GM12878 (cell line): ENCODE data around the gene ANKRD26. TPM values are rescaled to one million over a fixed set of nuclear protein-coding genes. Genes with fewer than 3 reads are reported as not detected.

ENCODE experiments used
- ATAC-seq: fragments of 200-7000 bp; cut with Tn5 transposase; 3 replicates; pipeline ENCODE4 v1.9.1; 2020; ENCODE audit warnings: mild to moderate bottlenecking, moderate library complexity
- BruUV-seq: library from RNA; stranded (reverse); fragments of 400-500 nt; replicated peaks from 2 replicates; lab custom pipeline; 2021; lab: Mats Ljungman, UMichigan
- CTCF ChIA-PET: fragments of 300-600 bp; sonication (Branson Sonifier 250); formaldehyde crosslinking; extraction: SDS; loops from one replicate; lab custom pipeline; 2021; ENCODE audit warnings: inconsistent platforms; lab: Yijun Ruan, JAX
- POLR2A ChIA-PET: fragments of 350-600 bp; formaldehyde crosslinking; extraction: SDS; loops from one replicate; lab custom pipeline; 2021; ENCODE audit warnings: inconsistent platforms; lab: Charles Lee
- RAD21 ChIA-PET: fragments of 300-600 bp; sonication (Branson Sonifier 250); formaldehyde crosslinking; loops from one replicate; lab custom pipeline; 2023; ENCODE audit warnings: antibody characterized with exemption; ENCODE audit not compliant: unreplicated experiment; lab: Charles Lee
- SMC1A ChIA-PET: fragments of 300-600 bp; sonication (Branson Sonifier 250); formaldehyde crosslinking; loops from one replicate; lab custom pipeline; 2023; ENCODE audit not compliant: unreplicated experiment, uncharacterized antibody; lab: Charles Lee
- DNase-seq: peaks from one replicate; pipeline ENCODE4 v3.0.0-alpha.2; 2011; ENCODE audit warnings: low read depth, low spot score
- FAIRE-seq: peaks from 3 replicates; lab custom pipeline; 2011; peaks lifted over from hg19 to GRCh38; lab: Jason Lieb, UNC
- H2AFZ ChIP-seq: 2 replicates; pipeline ENCODE4 v1.6.0; 2011; ENCODE audit warnings: low read depth, low read length, control low read depth; ENCODE audit not compliant: control insufficient read depth
- H3K27ac ChIP-seq: 2 replicates; pipeline ENCODE4 v1.5.1; 2011; ENCODE audit warnings: control low read depth; ENCODE audit not compliant: control insufficient read depth, insufficient read depth
- H3K27me3 ChIP-seq, 2 experiments: replicated peaks in 1 of 2; 2 replicates each; pipeline versions ENCODE4 v1.6.0 to v1.6.1; 2011; ENCODE audit warnings: low read length in 1 of 2; ENCODE audit not compliant: control insufficient read depth in 2 of 2, insufficient read depth in 2 of 2
- H3K36me3 ChIP-seq, 2 experiments: 2 replicates each; pipeline ENCODE4 v1.5.1; 2011; ENCODE audit warnings: low read length in 1 of 2; ENCODE audit not compliant: control insufficient read depth in 2 of 2, insufficient read depth in 2 of 2
- H3K4me1 ChIP-seq: 2 replicates; pipeline ENCODE4 v1.6.1; 2011; ENCODE audit warnings: mild to moderate bottlenecking, low read length, moderate library complexity, mixed read lengths; ENCODE audit not compliant: control insufficient read depth, insufficient read depth
- H3K4me2 ChIP-seq: 2 replicates; pipeline ENCODE4 v1.6.0; 2011; ENCODE audit warnings: control low read depth; ENCODE audit not compliant: control insufficient read depth, insufficient read depth
- H3K4me3 ChIP-seq: fragments of 200-600 bp; sonication (generic); 2 replicates; pipeline ENCODE4 v1.5.1; 2016
- H3K79me2 ChIP-seq: 2 replicates; pipeline ENCODE4 v1.6.0; 2011; ENCODE audit warnings: low read length; ENCODE audit not compliant: control insufficient read depth, insufficient read depth
- H3K9ac ChIP-seq: 2 replicates; pipeline ENCODE4 v1.8.0; 2011; ENCODE audit warnings: low read length, control low read depth, mixed read lengths; ENCODE audit not compliant: control insufficient read depth, insufficient read depth
- H3K9me3 ChIP-seq: replicated peaks from 3 replicates; pipeline ENCODE4 v1.5.1; 2011; ENCODE audit warnings: mild to moderate bottlenecking, low read length; ENCODE audit not compliant: control insufficient read depth, insufficient read depth
- H4K20me1 ChIP-seq: 2 replicates; pipeline ENCODE4 v1.6.0; 2011; ENCODE audit not compliant: control insufficient read depth, insufficient read depth
- BCL11A ChIP-seq: IDR thresholded peaks from 2 replicates; pipeline ENCODE4 v1.6.1; 2011; ENCODE audit warnings: low read depth, low read length
- CREB1 ChIP-seq: IDR thresholded peaks from 2 replicates; pipeline ENCODE4 v1.6.1; 2012; ENCODE audit warnings: low read depth, mild to moderate bottlenecking, inconsistent platforms
- ETV6 ChIP-seq, 2 experiments: fragments of 450-650 bp in 1 of 2; IDR thresholded peaks in 1 of 2; conservative IDR thresholded peaks in 1 of 2; 2 replicates each; pipeline ENCODE4 v1.6.1; 2014; ENCODE audit warnings: antibody characterized with exemption in 1 of 2, borderline replicate concordance in 1 of 2, low read depth in 1 of 2, mild to moderate bottlenecking in 1 of 2, moderate library complexity in 1 of 2
- FOXM1 ChIP-seq: IDR thresholded peaks from 2 replicates; pipeline ENCODE4 v1.6.1; 2012; ENCODE audit warnings: low read depth, mild to moderate bottlenecking, inconsistent platforms, low read length, moderate library complexity
- GABPA ChIP-seq: IDR thresholded peaks from 2 replicates; pipeline ENCODE4 v1.6.1; 2014; ENCODE audit warnings: antibody characterized with exemption, low read depth, mild to moderate bottlenecking, inconsistent platforms
- HDGF ChIP-seq: fragments of 450-650 bp; IDR thresholded peaks from 2 replicates; pipeline ENCODE4 v1.6.1; 2016; ENCODE audit warnings: antibody characterized with exemption
- IKZF1 ChIP-seq: fragments of 450-650 bp; conservative IDR thresholded peaks from 2 replicates; pipeline ENCODE4 v1.6.1; 2017; ENCODE audit warnings: antibody characterized with exemption, mild to moderate bottlenecking
- IKZF2 ChIP-seq, 2 experiments: fragments of 450-650 bp; IDR thresholded peaks; 2 replicates each; pipeline ENCODE4 v1.6.1; 2017; ENCODE audit warnings: mild to moderate bottlenecking in 2 of 2, moderate library complexity in 2 of 2
- IRF4 ChIP-seq: IDR thresholded peaks from 2 replicates; pipeline ENCODE4 v1.6.1; 2011; ENCODE audit warnings: low read depth, low read length
- JUNB ChIP-seq: IDR thresholded peaks from 2 replicates; pipeline ENCODE4 v1.6.1; 2016; ENCODE audit warnings: antibody characterized with exemption, mild to moderate bottlenecking
- MTA2 ChIP-seq: fragments of 450-650 bp; IDR thresholded peaks from 2 replicates; pipeline ENCODE4 v1.6.1; 2016; ENCODE audit warnings: low read depth, mild to moderate bottlenecking, moderate library complexity
- RUNX3 ChIP-seq: IDR thresholded peaks from 2 replicates; pipeline ENCODE4 v1.6.1; 2012; ENCODE audit warnings: low read length, inconsistent platforms
- SMAD1 ChIP-seq: fragments of 450-650 bp; IDR thresholded peaks from 2 replicates; pipeline ENCODE4 v1.6.1; 2018; ENCODE audit warnings: mild to moderate bottlenecking, low read depth; ENCODE audit not compliant: partially characterized antibody
- SMC3 ChIP-seq: IDR thresholded peaks from 2 replicates; pipeline ENCODE4 v1.6.1; 2011; ENCODE audit warnings: low read length, improper control_type of control experiment, borderline replicate concordance
- ZBED1 ChIP-seq: IDR thresholded peaks from 2 replicates; pipeline ENCODE4 v1.6.1; 2016; ENCODE audit warnings: borderline replicate concordance
- WGBS: methylation state at CpG from one replicate; pipeline ENCODE4 v1.1.6; 2016; ENCODE audit warnings: low lambda C conversion rate; ENCODE audit not compliant: insufficient replicate concordance, insufficient coverage; ENCODE audit errors: missing lambda C conversion rate; 5-methylcytosine and 5-hydroxymethylcytosine counted together
- in situ Hi-C: fragments of 300-500 bp; cut with MboI; formaldehyde crosslinking; loops from 9 replicates; pipeline ENCODE4 v1.14.3; 2018; ENCODE audit warnings: mixed read lengths
- intact Hi-C: fragments of 100-400 bp; cut with micrococcal nuclease; formaldehyde crosslinking; loops from one replicate; pipeline ENCODE4 v1.14.2; 2022; ENCODE audit not compliant: unreplicated experiment
- polyA plus RNA-seq, 11 experiments: library from polyadenylated mRNA; depleted of rRNA in 4 of 11; unstranded in 6 of 11; stranded (reverse) in 5 of 11; fragments of >200 nt; fragmentation: Nextera tagmentation in 4 of 11; fragmentation: Illumina TruSeq in 1 of 11; extraction: Ambion mirVana in 4 of 11; extraction: Trizol in 1 of 11; gene quantifications; 1 replicate in 1 of 11; 2 replicates in 10 of 11; pipeline versions ENCODE4 v1.2.1 to v1.2.3, GENCODE V29; 2011 to 2016; ENCODE audit warnings: inconsistent platforms in 2 of 11, missing spikeins in 2 of 11, low read depth in 1 of 11
- total RNA-seq, 4 experiments: library from RNA; depleted of rRNA in 3 of 4; stranded (reverse); fragments of >200 nt in 3 of 4; fragmentation: Illumina TruSeq in 1 of 4; extraction: Trizol in 1 of 4; gene quantifications; 2 replicates each; pipeline versions ENCODE4 v1.2.1 to v1.2.3, GENCODE V29; 2013 to 2021
- TF ChIP-seq, protein P1 (sequence below): IDR thresholded peaks from 2 replicates; pipeline ENCODE4 v1.6.1; 2012; ENCODE audit warnings: improper control_type of control experiment, low read depth, low read length; ENCODE audit not compliant: insufficient replicate concordance
- TF ChIP-seq, protein P2 (sequence below): fragments of 450-650 bp; IDR thresholded peaks from 2 replicates; pipeline ENCODE4 v1.6.1; 2018; ENCODE audit warnings: borderline replicate concordance, mild to moderate bottlenecking; ENCODE audit not compliant: partially characterized antibody

Gene ANKRD26
- total and polyA plus RNA-seq, 10 of the 15 experiments (the other 5 are each of a cell fraction or from before 2014, with no cell fraction given): 2.3 to 12.0 (median 5.1) TPM

GRCh38 chr10:26970667-26971066 lies 129.6 kb downstream of the ANKRD26 start:
- Histone ChIP-seq H3K9ac (no peak overlapping the region), H2AFZ (no peak overlapping the region), H3K4me2 (peak overlapping the region; percentile 39), H4K20me1 (no peaks in the 10 kb centered on the region), H3K27ac (peak overlapping the region; percentile 51), H3K36me3 (no peaks in the 10 kb centered on the region), H3K4me3 (no peak overlapping the region), H3K9me3 (no peaks in the 10 kb centered on the region), H3K4me1 (peaks cover 29% of the 10 kb centered on the region), H3K27me3 (no peaks in the 10 kb centered on the region), H3K79me2 (no peaks in the 10 kb centered on the region)
- no peak for DNase-seq
- 7% methylated on average over 4 of the region's 4 CpGs for WGBS
- ChIA-PET POLR2A (no interaction called here), RAD21 (no interaction called here), SMC1A (no interaction called here), CTCF (no interaction called here)
- intact Hi-C loops: no loop called here
- in situ Hi-C loops: no loop called here
- FAIRE-seq: peak; percentile 93
- peak; percentile 72 for ATAC-seq
- no TSS peak for BruUV-seq
- TF ChIP-seq SMC3 (no peak), CREB1 (no peak), IRF4 (peak; percentile 89), FOXM1 (no peak), JUNB (peak; percentile 97), IKZF2 (IDR thresholded peaks at IDR 0.05) (peak; percentile 43 to 47; a peak in 3 of 4 replicates), SMAD1 (no peak), HDGF (no peak), BCL11A (peak; percentile 68; the same call in 1 of the 2 replicates), RUNX3 (peak; percentile 43; the same call in 1 of the 2 replicates), ZBED1 (0 out of 2 replicates have a peak, but pooled peaks have one; percentile 22), IKZF1 (peak; percentile 37; the same call in 1 of the 2 replicates), MTA2 (peak; percentile 62), GABPA (peak; percentile 25; the same call in 1 of the 2 replicates), ETV6 (conservative IDR thresholded peaks at IDR 0.05 in 1 of 2, IDR thresholded peaks at IDR 0.05 in 1 of 2; ENCODE audit: borderline replicate concordance in 1 of 2, low read depth in 1 of 2) (peak in 1 of 2 experiments; percentile 54; a peak in 1 of 4 replicates)
- TF ChIP-seq, protein P1, sequence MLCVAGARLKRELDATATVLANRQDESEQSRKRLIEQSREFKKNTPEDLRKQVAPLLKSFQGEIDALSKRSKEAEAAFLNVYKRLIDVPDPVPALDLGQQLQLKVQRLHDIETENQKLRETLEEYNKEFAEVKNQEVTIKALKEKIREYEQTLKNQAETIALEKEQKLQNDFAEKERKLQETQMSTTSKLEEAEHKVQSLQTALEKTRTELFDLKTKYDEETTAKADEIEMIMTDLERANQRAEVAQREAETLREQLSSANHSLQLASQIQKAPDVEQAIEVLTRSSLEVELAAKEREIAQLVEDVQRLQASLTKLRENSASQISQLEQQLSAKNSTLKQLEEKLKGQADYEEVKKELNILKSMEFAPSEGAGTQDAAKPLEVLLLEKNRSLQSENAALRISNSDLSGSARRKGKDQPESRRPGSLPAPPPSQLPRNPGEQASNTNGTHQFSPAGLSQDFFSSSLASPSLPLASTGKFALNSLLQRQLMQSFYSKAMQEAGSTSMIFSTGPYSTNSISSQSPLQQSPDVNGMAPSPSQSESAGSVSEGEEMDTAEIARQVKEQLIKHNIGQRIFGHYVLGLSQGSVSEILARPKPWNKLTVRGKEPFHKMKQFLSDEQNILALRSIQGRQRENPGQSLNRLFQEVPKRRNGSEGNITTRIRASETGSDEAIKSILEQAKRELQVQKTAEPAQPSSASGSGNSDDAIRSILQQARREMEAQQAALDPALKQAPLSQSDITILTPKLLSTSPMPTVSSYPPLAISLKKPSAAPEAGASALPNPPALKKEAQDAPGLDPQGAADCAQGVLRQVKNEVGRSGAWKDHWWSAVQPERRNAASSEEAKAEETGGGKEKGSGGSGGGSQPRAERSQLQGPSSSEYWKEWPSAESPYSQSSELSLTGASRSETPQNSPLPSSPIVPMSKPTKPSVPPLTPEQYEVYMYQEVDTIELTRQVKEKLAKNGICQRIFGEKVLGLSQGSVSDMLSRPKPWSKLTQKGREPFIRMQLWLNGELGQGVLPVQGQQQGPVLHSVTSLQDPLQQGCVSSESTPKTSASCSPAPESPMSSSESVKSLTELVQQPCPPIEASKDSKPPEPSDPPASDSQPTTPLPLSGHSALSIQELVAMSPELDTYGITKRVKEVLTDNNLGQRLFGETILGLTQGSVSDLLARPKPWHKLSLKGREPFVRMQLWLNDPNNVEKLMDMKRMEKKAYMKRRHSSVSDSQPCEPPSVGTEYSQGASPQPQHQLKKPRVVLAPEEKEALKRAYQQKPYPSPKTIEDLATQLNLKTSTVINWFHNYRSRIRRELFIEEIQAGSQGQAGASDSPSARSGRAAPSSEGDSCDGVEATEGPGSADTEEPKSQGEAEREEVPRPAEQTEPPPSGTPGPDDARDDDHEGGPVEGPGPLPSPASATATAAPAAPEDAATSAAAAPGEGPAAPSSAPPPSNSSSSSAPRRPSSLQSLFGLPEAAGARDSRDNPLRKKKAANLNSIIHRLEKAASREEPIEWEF: no peak
- TF ChIP-seq, protein P2, sequence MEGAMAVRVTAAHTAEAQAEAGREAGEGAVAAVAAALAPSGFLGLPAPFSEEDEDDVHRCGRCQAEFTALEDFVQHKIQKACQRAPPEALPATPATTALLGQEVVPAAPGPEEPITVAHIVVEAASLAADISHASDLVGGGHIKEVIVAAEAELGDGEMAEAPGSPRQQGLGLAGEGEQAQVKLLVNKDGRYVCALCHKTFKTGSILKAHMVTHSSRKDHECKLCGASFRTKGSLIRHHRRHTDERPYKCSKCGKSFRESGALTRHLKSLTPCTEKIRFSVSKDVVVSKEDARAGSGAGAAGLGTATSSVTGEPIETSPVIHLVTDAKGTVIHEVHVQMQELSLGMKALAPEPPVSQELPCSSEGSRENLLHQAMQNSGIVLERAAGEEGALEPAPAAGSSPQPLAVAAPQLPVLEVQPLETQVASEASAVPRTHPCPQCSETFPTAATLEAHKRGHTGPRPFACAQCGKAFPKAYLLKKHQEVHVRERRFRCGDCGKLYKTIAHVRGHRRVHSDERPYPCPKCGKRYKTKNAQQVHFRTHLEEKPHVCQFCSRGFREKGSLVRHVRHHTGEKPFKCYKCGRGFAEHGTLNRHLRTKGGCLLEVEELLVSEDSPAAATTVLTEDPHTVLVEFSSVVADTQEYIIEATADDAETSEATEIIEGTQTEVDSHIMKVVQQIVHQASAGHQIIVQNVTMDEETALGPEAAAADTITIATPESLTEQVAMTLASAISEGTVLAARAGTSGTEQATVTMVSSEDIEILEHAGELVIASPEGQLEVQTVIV: no peak
